H1 (cell line): ENCODE data around the gene NDST3. TPM values are rescaled to one million over a fixed set of nuclear protein-coding genes. Genes with fewer than 3 reads are reported as not detected.

ENCODE experiments used
- CHD7 ChIP-seq: fragments of 300-600 bp; sonication (generic); IDR thresholded peaks from 2 replicates; pipeline ENCODE4 v1.7.1; 2012; ENCODE audit warnings: low read length, moderate library complexity, mild to moderate bottlenecking, inconsistent platforms; ENCODE audit not compliant: insufficient replicate concordance
- polyA plus RNA-seq, 7 experiments: library from polyadenylated mRNA; depleted of rRNA in 3 of 7; stranded (reverse) in 5 of 7; unstranded in 2 of 7; fragments of >200 nt in 5 of 7; fragments of 200-250 nt in 2 of 7; gene quantifications; 1 replicate in 5 of 7; 2 replicates in 1 of 7; 4 replicates in 1 of 7; pipeline versions ENCODE4 v1.2.1 to v1.2.3, GENCODE V29; 2011 to 2013; ENCODE audit warnings: missing spikeins in 2 of 7, mixed read lengths in 2 of 7
- total RNA-seq: library from RNA; stranded (reverse); fragmentation: NEBNext Ultra II Directional; extraction: Animal tissue kit (Norgen Biotek cat#: 25700); gene quantifications from 2 replicates; pipeline ENCODE4 v1.2.1, GENCODE V29; 2021

The NDST3 gene
- total and polyA plus RNA-seq, 2 of the 8 experiments (the other 6 are each of a cell fraction or from before 2014, with no cell fraction given): 0.35 to 0.60 TPM

DNA sequence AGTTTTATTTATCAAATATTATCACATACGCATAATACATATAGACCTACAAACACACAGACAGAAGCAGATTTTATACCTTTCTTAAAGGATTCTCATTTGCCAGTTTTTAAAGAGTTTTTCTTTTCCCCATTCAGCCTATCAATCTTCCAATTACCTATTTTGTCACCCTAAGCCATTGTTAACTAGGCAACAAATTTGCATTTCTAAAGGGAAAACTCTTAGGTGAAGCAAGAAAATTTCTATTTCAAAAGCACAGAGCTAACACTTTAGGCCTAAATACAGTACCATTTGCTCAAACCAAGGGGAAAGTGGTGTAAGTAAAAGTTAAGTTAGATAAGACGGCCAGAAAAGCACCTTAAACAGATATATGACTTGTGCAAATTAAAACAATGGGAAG, 156.6 kb downstream of the NDST3 start (continued):
- TF ChIP-seq CHD7: peak; percentile 48
- TF ChIP-seq, all 59 proteins: peak for 1
